Chondrocyte (in vitro differentiated cells): ENCODE results near the gene PRADC1. TPM values are rescaled to one million over a fixed set of nuclear protein-coding genes. Genes with fewer than 3 reads are reported as not detected.

ENCODE experiments used
- DNase-seq: peaks from one replicate; pipeline ENCODE4 v3.0.0; 2021; ENCODE audit warnings: mixed read lengths, low spot score
- H3K27ac Mint-ChIP-seq: one replicate; pipeline ENCODE4 v1.8.0; 2021; ENCODE audit warnings: mild to moderate bottlenecking, moderate library complexity, mixed read lengths; ENCODE audit not compliant: unreplicated experiment
- H3K27me3 Mint-ChIP-seq: 2 replicates; pipeline ENCODE4 v1.8.0; 2021; ENCODE audit warnings: low read depth, mixed read lengths
- H3K36me3 Mint-ChIP-seq: 2 replicates; pipeline ENCODE4 v1.8.0; 2021; ENCODE audit warnings: low read depth, mixed read lengths
- H3K4me1 Mint-ChIP-seq: 2 replicates; pipeline ENCODE4 v1.8.0; 2021; ENCODE audit warnings: low read depth, mild to moderate bottlenecking, mixed read lengths
- H3K4me3 Mint-ChIP-seq: one replicate; pipeline ENCODE4 v1.8.0; 2021; ENCODE audit warnings: mild to moderate bottlenecking, moderate library complexity, mixed read lengths; ENCODE audit not compliant: unreplicated experiment
- H3K9me3 Mint-ChIP-seq: 2 replicates; pipeline ENCODE4 v1.8.0; 2021; ENCODE audit warnings: low read depth, mixed read lengths
- total RNA-seq: library from RNA; stranded (reverse); gene quantifications from 3 replicates; pipeline ENCODE4 v1.2.1, GENCODE V29; 2021
- TF ChIP-seq, protein P1 (sequence below): fragments of 200-600 bp; sonication (generic); IDR thresholded peaks from 2 replicates; pipeline ENCODE4 v1.5.0; 2021; ENCODE audit warnings: antibody characterized with exemption, mild to moderate bottlenecking, moderate library complexity

Gene PRADC1
- total RNA-seq, 1 donor from 2014 or later, result 21.7 TPM

- H3K9me3 Mint-ChIP-seq, result peaks cover 2% of the 10 kb centered on the region
- H3K4me1 Mint-ChIP-seq, result peaks cover 6% of the 10 kb centered on the region
- TF ChIP-seq, protein P1, sequence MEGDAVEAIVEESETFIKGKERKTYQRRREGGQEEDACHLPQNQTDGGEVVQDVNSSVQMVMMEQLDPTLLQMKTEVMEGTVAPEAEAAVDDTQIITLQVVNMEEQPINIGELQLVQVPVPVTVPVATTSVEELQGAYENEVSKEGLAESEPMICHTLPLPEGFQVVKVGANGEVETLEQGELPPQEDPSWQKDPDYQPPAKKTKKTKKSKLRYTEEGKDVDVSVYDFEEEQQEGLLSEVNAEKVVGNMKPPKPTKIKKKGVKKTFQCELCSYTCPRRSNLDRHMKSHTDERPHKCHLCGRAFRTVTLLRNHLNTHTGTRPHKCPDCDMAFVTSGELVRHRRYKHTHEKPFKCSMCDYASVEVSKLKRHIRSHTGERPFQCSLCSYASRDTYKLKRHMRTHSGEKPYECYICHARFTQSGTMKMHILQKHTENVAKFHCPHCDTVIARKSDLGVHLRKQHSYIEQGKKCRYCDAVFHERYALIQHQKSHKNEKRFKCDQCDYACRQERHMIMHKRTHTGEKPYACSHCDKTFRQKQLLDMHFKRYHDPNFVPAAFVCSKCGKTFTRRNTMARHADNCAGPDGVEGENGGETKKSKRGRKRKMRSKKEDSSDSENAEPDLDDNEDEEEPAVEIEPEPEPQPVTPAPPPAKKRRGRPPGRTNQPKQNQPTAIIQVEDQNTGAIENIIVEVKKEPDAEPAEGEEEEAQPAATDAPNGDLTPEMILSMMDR, result no peak
- DNase-seq, result no peak
- H3K27me3 Mint-ChIP-seq, result peaks cover 41% of the 10 kb centered on the region
- H3K36me3 Mint-ChIP-seq, result no peaks in the 10 kb centered on the region
- H3K27ac Mint-ChIP-seq, result no peak overlapping the region
- no peak overlapping the region for H3K4me3 Mint-ChIP-seq
Measured at GRCh38 chr2:73197579-73197978, 35.5 kb downstream of the PRADC1 start.

- no peak overlapping the region for H3K27ac Mint-ChIP-seq
- peaks cover 59% of the 10 kb centered on the region for H3K27me3 Mint-ChIP-seq
- peaks cover 2% of the 10 kb centered on the region for H3K36me3 Mint-ChIP-seq
- peaks cover 8% of the 10 kb centered on the region for H3K9me3 Mint-ChIP-seq
- H3K4me3 Mint-ChIP-seq, result no peak overlapping the region
- TF ChIP-seq, protein P1, result no peak
- DNase-seq, result no peak
- no peaks in the 10 kb centered on the region for H3K4me1 Mint-ChIP-seq
Measured at GRCh38 chr2:73187549-73187948, 45.5 kb downstream of the PRADC1 start.

GRCh38 chr2:73185965-73186364 lies 47.1 kb downstream of the PRADC1 start:
- Mint-ChIP-seq H3K9me3 (peaks cover 8% of the 10 kb centered on the region), H3K4me1 (no peaks in the 10 kb centered on the region), H3K4me3 (no peak overlapping the region), H3K36me3 (peaks cover 2% of the 10 kb centered on the region), H3K27me3 (peaks cover 56% of the 10 kb centered on the region), H3K27ac (no peak overlapping the region)
- TF ChIP-seq, protein P1, result no peak
- DNase-seq, result peak; percentile 11

Other genes with a start within 250 kb of the PRADC1 start
- gene SFXN5, start 161.5 kb downstream of the PRADC1 start, total RNA-seq, result 10.6 to 18.1 TPM (median 13.5 TPM) in 3 replicates
- 39.8 to 54.7 TPM (median 53.1 TPM) in 3 replicates for gene RAB11FIP5, start 120.3 kb downstream of the PRADC1 start, total RNA-seq
- not detected in 3 replicates for gene NOTO, start 30.7 kb downstream of the PRADC1 start, total RNA-seq
- gene SMYD5, start 19.0 kb downstream of the PRADC1 start, total RNA-seq, result 10.0 to 12.6 TPM (median 11.7 TPM) in 3 replicates
- 182 to 214 TPM (median 192 TPM) in 3 replicates for gene CCT7, start 1.1 kb upstream of the PRADC1 start, total RNA-seq
- gene FBXO41, start 51.2 kb upstream of the PRADC1 start, total RNA-seq, result 1.6 to 4.0 TPM (median 3.6 TPM) in 3 replicates
- not detected in 3 replicates for gene EGR4, start 60.3 kb upstream of the PRADC1 start, total RNA-seq
- 20.0 to 21.4 TPM (median 20.3 TPM) in 3 replicates for gene ALMS1, start 152.6 kb upstream of the PRADC1 start, total RNA-seq